Measurements from ENCODE around the gene NLE1.
A peak's percentile ranks its signal among the peaks of the same experiment; 100 is the strongest.

GRCh38 chr17:35088356-35088880, 53.7 kb downstream of the NLE1 start:
- TF ChIP-seq POLR2AphosphoS5 (IDR thresholded peaks at IDR 0.05; ENCODE audit: low read depth, low read length), result peak; percentile 73; the same call in 1 of the 2 replicates
- TF ChIP-seq POLR2A (IDR thresholded peaks at IDR 0.05; ENCODE audit: low read depth, low read length), result peak; percentile 74
- peak; percentile 46; the same call in 1 of the 2 replicates for TF ChIP-seq TAF1 (IDR thresholded peaks at IDR 0.05; ENCODE audit: borderline replicate concordance, low read depth, low read length)
